ENCODE results near the gene NCOA4.

The NCOA4 gene

GRCh38 chr10:46073564-46073963, 43.1 kb upstream of the NCOA4 start:
- DNase-seq (ENCODE audit: extremely low read depth, low read depth) = no peak

GRCh38 chr10:46070749-46071148, 40.3 kb upstream of the NCOA4 start:
- TF ChIP-seq CTCF (IDR thresholded peaks at IDR 0.05; ENCODE audit: low read depth, low read length) = no peak
- no peak for DNase-seq (ENCODE audit: extremely low read depth, low read depth)

More at GRCh38 chr10:46073564-46073963, 43.1 kb upstream of the NCOA4 start:
- TF ChIP-seq CTCF (IDR thresholded peaks at IDR 0.05; ENCODE audit: low read depth, low read length) = no peak

GRCh38 chr10:46069771-46070463, 39.5 kb upstream of the NCOA4 start:
- DNase-seq (ENCODE audit: extremely low read depth, low read depth) = no peak
- TF ChIP-seq CTCF (IDR thresholded peaks at IDR 0.05; ENCODE audit: low read depth, low read length) = no peak

- DNase-seq (ENCODE audit: extremely low read depth, low read depth) = no peak
- TF ChIP-seq CTCF (IDR thresholded peaks at IDR 0.05; ENCODE audit: low read depth, low read length) = no peak
Measured at GRCh38 chr10:46068905-46069304, 38.5 kb upstream of the NCOA4 start.

GRCh38 chr10:46068117-46068516, 37.7 kb upstream of the NCOA4 start:
- TF ChIP-seq CTCF (IDR thresholded peaks at IDR 0.05; ENCODE audit: low read depth, low read length) = no peak
- no peak for DNase-seq (ENCODE audit: extremely low read depth, low read depth)

- no peak for DNase-seq (ENCODE audit: extremely low read depth, low read depth)
- TF ChIP-seq CTCF (IDR thresholded peaks at IDR 0.05; ENCODE audit: low read depth, low read length) = no peak
Measured at GRCh38 chr10:46064269-46064817, 33.9 kb upstream of the NCOA4 start.

GRCh38 chr10:46062723-46063428, 32.5 kb upstream of the NCOA4 start:
- no peak for DNase-seq (ENCODE audit: extremely low read depth, low read depth)
- no peak for TF ChIP-seq CTCF (IDR thresholded peaks at IDR 0.05; ENCODE audit: low read depth, low read length)

All from AG09319 (cell line).